Vagina (tissue), 2 donors: ENCODE data around the gene HYKK. TPM values are rescaled to one million over a fixed set of nuclear protein-coding genes. Genes with fewer than 3 reads are reported as not detected.

Source experiments
- DNase-seq, 2 donors: peaks; one replicate each; pipeline ENCODE4 v3.0.0-alpha.2; 2017; ENCODE audit errors: extremely low spot score in 2 of 2
- H3K27ac ChIP-seq: fragments of 200-600 bp; sonication (generic); one replicate; pipeline ENCODE4 v1.5.1; 2019
- H3K27me3 ChIP-seq: fragments of 200-600 bp; sonication (generic); one replicate; pipeline ENCODE4 v1.5.1; 2019
- H3K36me3 ChIP-seq, 2 donors: fragments of 200-600 bp; sonication (generic); one replicate each; pipeline ENCODE4 v1.5.1; 2017 to 2019
- H3K4me1 ChIP-seq: fragments of 200-600 bp; sonication (generic); one replicate; pipeline ENCODE4 v1.5.1; 2019
- H3K4me3 ChIP-seq, 2 donors: fragments of 200-600 bp; sonication (generic); 1 replicate in 1 of 2; 2 replicates in 1 of 2; pipeline ENCODE4 v1.5.1; 2016 to 2019
- H3K9me3 ChIP-seq: fragments of 200-600 bp; sonication (generic); one replicate; pipeline ENCODE4 v1.5.1; 2019
- POLR2A ChIP-seq, 2 donors: fragments of 450-650 bp; IDR thresholded peaks; one replicate each; pipeline ENCODE4 v1.6.1; 2017; ENCODE audit warnings: antibody characterized with exemption in 2 of 2, mild to moderate bottlenecking in 2 of 2, moderate library complexity in 2 of 2
- POLR2AphosphoS5 ChIP-seq, 2 donors: sonication (generic); formaldehyde crosslinking; IDR thresholded peaks; one replicate each; pipeline ENCODE4 v1.9.0; 2017; ENCODE audit warnings: antibody characterized with exemption in 2 of 2, mild to moderate bottlenecking in 2 of 2, low read depth in 1 of 2; ENCODE audit not compliant: insufficient read depth in 1 of 2
- intact Hi-C: fragments of 100-400 bp; cut with DNase I; formaldehyde crosslinking; loops from one replicate; pipeline ENCODE4 v1.15.1; 2023
- total RNA-seq: library from RNA; depleted of rRNA; stranded (reverse); fragments of >200 nt; gene quantifications from one replicate; pipeline ENCODE4 v1.2.3, GENCODE V29; 2016
- TF ChIP-seq, protein P1 (sequence below), 3 experiments: fragments of 450-650 bp in 2 of 3; fragments of 200-600 bp in 1 of 3; sonication (generic) in 1 of 3; IDR thresholded peaks; one replicate each; pipeline ENCODE4 v1.5.1; 2017 to 2019; ENCODE audit warnings: antibody characterized with exemption in 3 of 3, mild to moderate bottlenecking in 2 of 3, moderate library complexity in 2 of 3

Gene HYKK
- total RNA-seq, 1 donor from 2014 or later = 9.6 TPM

DNA sequence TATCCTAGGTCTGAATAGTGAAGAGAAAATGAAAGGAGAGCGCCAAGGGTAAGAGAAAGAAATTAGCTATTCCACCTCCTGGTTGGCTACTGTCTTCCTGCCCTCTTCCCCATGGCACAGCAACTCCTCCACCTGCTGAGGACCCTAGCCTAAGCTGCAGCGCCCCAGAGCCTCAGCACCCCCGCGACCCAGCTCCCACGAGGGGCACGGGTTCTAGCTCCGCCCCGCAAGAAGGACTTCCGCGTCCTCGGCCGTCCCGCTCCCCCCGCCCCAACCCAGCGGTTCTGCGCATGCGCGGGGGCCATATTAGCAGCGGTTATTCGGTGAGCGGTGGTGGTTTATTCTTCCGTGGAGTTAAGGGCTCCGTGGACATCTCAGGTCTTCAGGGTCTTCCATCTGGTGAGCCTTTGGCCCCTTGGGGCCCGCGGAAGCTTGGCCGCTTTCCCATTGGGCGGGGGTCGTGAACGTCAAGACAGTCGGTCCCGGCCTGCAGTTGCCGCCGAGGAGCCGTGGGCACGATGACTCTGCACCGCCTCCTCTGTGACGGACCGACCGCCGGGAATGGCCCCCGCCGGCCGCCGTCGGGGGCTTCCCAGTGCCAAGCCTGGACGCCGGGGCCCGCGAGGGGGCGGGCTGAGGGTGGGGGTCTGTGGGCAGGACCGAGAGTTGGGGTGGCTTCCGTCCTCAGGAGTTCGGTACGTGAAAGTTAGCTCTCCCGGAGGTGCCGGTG, 32.9 kb downstream of the HYKK start, which contains the start of gene PSMA4:
Gene PSMA4, plus strand, starts transcription at position 304 of the 730 bp plus-strand sequence. CDS start 1,484 bp downstream, outside the sequence.
- TF ChIP-seq, protein P1, sequence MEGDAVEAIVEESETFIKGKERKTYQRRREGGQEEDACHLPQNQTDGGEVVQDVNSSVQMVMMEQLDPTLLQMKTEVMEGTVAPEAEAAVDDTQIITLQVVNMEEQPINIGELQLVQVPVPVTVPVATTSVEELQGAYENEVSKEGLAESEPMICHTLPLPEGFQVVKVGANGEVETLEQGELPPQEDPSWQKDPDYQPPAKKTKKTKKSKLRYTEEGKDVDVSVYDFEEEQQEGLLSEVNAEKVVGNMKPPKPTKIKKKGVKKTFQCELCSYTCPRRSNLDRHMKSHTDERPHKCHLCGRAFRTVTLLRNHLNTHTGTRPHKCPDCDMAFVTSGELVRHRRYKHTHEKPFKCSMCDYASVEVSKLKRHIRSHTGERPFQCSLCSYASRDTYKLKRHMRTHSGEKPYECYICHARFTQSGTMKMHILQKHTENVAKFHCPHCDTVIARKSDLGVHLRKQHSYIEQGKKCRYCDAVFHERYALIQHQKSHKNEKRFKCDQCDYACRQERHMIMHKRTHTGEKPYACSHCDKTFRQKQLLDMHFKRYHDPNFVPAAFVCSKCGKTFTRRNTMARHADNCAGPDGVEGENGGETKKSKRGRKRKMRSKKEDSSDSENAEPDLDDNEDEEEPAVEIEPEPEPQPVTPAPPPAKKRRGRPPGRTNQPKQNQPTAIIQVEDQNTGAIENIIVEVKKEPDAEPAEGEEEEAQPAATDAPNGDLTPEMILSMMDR (IDR thresholded peaks at IDR 0.05) = peak in 1 of 3 experiments; percentile 21
- peak in 1 of 2 donors; percentile 87 for TF ChIP-seq POLR2A (IDR thresholded peaks at IDR 0.05)
- TF ChIP-seq POLR2AphosphoS5 (IDR thresholded peaks at IDR 0.05; ENCODE audit: insufficient read depth in 1 of 2, low read depth in 1 of 2) = peak; percentile 91 to 97
- intact Hi-C loops = no loop called here
- Histone ChIP-seq H3K27me3 (no peaks in the 10 kb centered on the region), H3K4me3 (peak within 1 kb of the TSS; percentile 59 to 77), H3K4me1 (peaks cover 26% of the 10 kb centered on the region), H3K9me3 (no peaks in the 10 kb centered on the region), H3K36me3 (peaks cover 0 to 16% of the 10 kb centered on the region in 2 donors), H3K27ac (peak within 1 kb of the TSS; percentile 92)
- DNase-seq = peak; percentile 93 to 98

DNA sequence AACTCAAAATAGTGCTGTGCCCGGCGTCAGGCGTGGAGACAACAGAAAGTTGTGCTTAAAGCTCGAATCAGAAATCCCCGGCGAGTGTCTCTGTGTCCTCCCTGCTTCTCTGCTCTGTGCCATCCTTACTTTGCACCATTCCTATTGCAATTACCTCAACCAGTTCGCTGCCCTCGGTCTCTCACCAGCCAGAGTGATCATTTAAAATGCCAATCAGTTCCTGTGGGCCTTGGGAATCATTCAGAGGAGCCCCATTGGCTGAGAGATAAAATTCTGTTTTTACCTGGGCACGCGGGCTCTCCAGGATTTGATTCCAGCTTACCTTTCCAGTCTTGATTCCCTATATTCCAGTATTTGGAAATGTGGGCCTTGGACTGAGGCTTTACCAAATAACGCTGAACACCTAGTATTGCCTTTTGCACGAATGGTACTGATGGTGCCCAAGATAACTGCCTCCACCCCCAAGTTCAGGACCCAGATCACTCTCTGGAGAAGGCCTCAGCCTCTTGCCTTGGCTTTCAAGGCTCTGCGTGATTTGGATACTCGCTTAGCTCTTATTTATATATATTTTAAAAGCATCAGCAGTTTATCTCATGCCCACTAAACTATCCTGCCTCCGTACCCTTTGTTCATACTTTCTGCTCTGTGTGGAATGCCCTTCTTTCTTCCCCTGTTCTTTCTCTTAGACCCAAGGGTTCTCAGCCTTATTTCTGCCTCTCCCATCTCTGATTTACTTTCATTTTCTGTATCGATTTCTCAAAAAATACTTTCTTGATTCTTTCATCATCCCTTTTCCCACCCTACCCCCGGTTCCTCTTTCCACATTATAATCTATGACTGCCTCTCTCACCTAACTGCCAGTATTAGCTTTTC, 33.7 kb downstream of the HYKK start:
- H3K27me3 ChIP-seq = no peaks in the 10 kb centered on the region
- peak overlapping the region; percentile 59 to 77 for H3K4me3 ChIP-seq
- peaks cover 26% of the 10 kb centered on the region for H3K4me1 ChIP-seq
- peaks cover 0 to 24% of the 10 kb centered on the region in 2 donors for H3K36me3 ChIP-seq
- TF ChIP-seq POLR2A (IDR thresholded peaks at IDR 0.05) (no peak), POLR2AphosphoS5 (IDR thresholded peaks at IDR 0.05; ENCODE audit: insufficient read depth in 1 of 2, low read depth in 1 of 2) (no peak)
- TF ChIP-seq, protein P1 (IDR thresholded peaks at IDR 0.05) = no peak
- H3K27ac ChIP-seq = peak overlapping the region; percentile 92
- intact Hi-C loops = no loop called here
- no peak for DNase-seq
- no peaks in the 10 kb centered on the region for H3K9me3 ChIP-seq

DNA sequence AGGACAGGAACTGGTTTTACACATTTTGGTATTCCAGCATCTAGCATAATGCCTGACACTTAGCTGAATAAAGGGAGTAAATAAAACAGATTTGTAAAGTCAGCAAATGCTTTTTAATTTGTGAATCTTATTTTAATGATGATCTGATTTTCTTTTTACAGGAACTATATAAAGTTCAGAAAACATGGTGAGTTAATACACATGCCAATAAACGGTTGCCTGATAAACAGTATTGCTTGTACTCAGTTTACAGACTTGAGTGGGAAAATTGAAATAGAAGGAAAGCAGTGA, 34.3 kb downstream of the HYKK start:
- H3K4me1 ChIP-seq = peaks cover 26% of the 10 kb centered on the region
- peaks cover 0 to 30% of the 10 kb centered on the region in 2 donors for H3K36me3 ChIP-seq
- no peak for DNase-seq
- TF ChIP-seq POLR2A (IDR thresholded peaks at IDR 0.05) (no peak), POLR2AphosphoS5 (IDR thresholded peaks at IDR 0.05; ENCODE audit: insufficient read depth in 1 of 2, low read depth in 1 of 2) (no peak)
- TF ChIP-seq, protein P1 (IDR thresholded peaks at IDR 0.05) = no peak
- intact Hi-C loops = no loop called here
- H3K4me3 ChIP-seq = peak overlapping the region; percentile 59 to 77
- H3K27me3 ChIP-seq = no peaks in the 10 kb centered on the region
- peak overlapping the region; percentile 92 for H3K27ac ChIP-seq
- no peaks in the 10 kb centered on the region for H3K9me3 ChIP-seq

DNA sequence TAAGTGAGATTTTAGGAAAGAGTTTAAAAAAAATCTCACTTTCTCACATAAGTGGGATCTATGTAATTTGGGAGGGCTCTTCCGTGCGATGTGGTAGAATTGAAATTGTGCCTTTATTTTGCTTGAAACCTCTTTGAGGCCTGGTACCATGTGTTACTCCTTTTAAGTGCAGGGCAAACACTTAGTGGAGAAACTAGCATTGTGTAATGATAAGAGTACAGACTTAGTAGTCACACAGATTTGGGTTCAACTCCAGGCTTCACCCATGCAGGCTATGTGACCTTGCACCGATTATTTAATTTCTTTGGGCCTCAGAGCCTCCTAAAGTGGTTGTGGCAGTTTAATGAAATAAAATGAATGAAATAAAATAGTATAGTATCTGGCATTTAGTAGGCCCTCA, 35.3 kb downstream of the HYKK start:
- H3K9me3 ChIP-seq = no peaks in the 10 kb centered on the region
- no peaks in the 10 kb centered on the region for H3K27me3 ChIP-seq
- intact Hi-C loops = no loop called here
- peaks cover 26% of the 10 kb centered on the region for H3K4me1 ChIP-seq
- H3K4me3 ChIP-seq = no peak overlapping the region
- no peak overlapping the region for H3K27ac ChIP-seq
- no peak for DNase-seq
- TF ChIP-seq, protein P1 (IDR thresholded peaks at IDR 0.05) = no peak
- no peak for TF ChIP-seq POLR2A (IDR thresholded peaks at IDR 0.05)
- TF ChIP-seq POLR2AphosphoS5 (IDR thresholded peaks at IDR 0.05; ENCODE audit: insufficient read depth in 1 of 2, low read depth in 1 of 2) = no peak
- H3K36me3 ChIP-seq = peaks cover 0 to 40% of the 10 kb centered on the region in 2 donors
